ENCODE results near the gene DGKD.

Gene DGKD

DNA sequence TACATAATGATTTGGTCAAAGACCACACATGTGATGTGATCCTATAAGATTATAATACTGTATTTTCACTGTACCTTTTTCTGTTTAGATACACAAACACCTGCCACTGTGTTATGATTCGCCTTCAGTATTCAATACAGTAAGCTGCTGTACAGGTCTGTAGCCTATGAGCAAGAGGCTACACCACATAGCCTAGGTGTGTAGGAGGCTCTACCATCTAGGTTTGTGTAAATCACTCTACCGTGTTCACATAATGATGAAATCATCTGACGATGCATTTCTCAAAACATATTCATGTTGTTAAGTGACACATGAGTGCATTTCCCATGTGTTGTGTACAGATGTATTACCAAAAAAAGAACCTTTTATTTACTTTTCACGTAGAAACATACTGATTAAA, 137.8 kb downstream of the DGKD start:
- no peak for DNase-seq (ENCODE audit: low read depth in 2 of 3, low spot score in 2 of 3)

DNA sequence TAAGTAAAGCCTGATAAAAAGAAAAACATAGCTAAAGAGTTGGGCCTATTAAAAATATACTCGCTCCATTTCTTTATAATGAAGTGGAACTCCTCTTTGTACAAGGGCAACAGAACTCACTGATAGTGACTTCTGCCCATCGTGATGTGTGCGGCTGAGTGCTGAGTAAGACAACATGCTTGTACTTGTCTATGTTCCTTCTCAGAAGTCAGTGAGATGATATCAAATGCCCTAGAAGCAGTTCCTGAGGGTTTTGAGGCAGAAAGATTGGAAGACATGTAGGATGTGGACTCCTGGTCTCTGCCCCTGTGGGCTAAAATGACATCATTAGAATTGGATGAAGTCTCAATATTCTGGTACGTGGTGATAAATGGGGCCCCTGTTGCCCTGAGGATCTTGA, 138.5 kb downstream of the DGKD start:
- no peak for DNase-seq (ENCODE audit: low read depth in 2 of 3, low spot score in 2 of 3)

DNA sequence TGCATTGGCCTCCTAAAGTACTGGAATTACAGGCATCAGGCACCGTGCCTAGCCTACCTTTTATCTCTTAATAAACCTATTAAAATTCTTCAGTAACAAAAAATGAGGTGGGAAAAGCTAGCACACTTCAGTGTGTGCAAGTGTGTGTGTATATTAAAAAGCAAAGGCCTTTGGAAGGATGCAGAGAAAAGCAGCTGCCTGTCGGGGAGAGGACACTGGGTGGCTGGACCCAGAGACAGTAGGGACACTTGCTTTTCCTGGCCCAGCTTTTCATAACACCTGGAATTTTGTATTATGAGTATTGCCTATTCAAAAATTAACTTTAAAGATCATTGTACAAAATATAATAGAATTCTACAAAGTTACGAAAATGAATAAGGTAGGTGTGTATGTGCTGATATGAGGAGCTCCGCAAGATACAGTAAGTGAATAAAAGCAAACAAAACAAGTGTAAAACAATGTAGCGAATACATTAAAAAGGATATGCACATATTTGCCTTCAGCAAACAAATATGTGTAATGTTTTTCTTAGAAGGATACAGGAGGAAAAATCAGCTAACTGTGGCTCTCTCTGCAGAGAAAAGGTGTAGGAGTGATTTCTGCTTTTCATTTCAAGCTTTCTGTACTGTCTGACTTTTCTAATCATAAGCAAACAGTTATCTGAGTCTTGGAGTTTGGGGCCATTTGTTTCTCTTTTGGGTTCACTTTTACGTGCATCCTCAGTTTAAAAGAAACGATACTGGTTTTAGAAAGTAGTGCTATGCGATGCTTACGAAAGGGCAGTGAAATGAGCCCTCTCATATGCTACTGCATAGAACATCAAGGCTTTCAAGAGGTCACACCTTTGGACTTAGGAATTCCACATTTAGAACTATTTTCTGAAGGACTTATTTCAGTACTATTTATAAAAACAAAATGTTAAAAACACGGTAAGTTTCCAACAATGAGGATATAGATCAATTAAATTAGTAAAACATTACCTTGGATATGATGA, 141.5 kb downstream of the DGKD start:
- DNase-seq (ENCODE audit: low read depth in 2 of 3, low spot score in 2 of 3) = no peak

DNA sequence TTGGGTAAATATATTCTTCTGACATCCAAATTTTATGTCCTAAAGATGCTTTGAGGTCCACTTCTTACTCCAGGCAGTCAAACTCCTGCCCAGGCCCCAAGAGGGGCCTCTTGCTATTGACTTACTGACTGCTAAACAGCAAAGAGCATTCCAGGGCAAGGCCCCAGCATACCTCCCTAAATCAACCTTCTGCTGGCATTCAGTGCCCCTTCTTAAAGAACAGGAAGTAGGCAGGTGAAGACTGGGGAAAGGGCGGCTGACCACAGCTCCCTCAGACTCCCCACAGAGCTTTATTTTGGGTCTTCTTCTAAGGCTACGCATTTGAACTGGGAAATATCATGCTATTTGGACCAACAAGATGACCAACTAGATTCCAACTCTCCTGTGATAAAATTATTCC, 143.4 kb downstream of the DGKD start:
- no peak for DNase-seq (ENCODE audit: low read depth in 2 of 3, low spot score in 2 of 3)

DNA sequence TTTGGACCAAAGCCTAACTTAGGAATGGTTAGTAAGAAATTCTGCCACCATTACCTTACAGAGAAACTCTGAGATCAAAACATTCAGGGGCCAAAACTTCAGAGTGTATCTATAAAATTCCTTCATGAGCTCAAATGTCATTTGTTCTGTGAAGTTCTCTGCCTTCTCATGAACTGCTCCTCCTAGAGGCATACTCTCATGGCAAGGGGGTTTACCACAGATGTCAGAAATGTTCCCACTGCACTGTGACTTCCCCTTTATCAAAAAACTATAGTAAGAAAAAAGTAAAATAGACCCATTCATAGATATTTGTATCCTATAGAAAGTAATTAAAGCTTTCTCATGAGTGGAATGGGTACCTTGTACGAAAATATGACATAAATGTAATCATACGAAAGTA, 143.8 kb downstream of the DGKD start:
- no peak for DNase-seq (ENCODE audit: low read depth in 2 of 3, low spot score in 2 of 3)

DNA sequence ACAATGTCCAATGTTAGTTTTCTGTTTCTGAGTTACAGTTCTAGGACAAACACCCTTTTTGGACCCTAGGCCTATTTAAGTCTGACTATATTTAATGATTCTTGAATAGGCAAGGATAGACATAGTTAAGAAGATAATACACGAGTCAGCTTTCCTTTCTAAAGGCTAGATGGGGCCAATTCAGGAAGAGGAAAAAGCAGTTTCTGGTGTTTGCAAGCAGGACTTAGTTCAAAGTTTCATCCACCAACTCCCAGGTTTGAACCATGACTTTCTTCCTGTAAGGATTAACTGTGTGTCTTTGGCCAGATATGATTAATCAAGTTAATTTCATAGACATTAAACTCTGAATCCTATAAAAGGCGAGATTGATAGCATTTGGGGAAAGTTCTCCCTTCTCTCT, 145.6 kb downstream of the DGKD start:
- no peak for DNase-seq (ENCODE audit: low read depth in 2 of 3, low spot score in 2 of 3)

DNA sequence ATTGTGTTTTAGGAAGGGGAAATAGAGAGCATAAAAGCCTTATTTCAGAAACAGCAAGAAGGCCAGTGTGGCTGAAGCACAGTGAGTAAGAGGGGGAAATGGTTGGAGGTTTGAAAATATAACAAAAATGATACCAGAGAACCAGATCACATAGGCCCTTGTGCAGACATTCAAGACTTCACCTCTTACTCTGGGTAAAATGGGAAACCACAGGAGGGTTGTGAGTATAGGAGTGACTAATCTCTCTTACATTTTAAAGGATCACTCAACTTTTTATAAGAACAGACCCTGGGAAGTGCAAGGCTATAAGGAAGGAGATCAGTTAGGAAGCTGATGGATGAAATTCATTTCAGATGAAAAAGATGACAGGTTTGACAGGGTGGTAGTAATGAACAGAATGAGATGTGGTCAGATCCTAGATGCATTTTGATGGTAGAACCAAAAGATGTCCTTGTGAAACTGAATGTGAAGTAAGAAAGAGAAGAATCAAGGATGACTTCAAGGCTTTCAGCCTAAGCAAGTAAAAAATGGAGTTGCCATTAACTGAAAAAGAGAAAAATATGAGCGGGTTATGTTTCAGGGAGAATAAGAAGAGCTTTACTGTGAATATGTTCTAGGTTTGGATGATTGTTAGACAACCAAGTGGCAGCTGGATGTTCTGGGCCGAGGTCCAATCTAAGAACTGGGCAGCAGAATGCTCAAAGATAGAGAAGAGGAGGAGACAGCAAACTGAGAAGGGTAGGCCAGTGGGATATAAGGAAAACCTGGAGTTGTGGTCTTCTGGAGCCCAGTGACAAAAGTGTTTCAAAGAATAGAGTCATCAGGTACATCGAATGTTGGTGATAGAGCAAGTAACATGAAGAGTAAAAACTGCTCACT, 147.1 kb downstream of the DGKD start:
- DNase-seq (ENCODE audit: low read depth in 2 of 3, low spot score in 2 of 3) = no peak

DNA sequence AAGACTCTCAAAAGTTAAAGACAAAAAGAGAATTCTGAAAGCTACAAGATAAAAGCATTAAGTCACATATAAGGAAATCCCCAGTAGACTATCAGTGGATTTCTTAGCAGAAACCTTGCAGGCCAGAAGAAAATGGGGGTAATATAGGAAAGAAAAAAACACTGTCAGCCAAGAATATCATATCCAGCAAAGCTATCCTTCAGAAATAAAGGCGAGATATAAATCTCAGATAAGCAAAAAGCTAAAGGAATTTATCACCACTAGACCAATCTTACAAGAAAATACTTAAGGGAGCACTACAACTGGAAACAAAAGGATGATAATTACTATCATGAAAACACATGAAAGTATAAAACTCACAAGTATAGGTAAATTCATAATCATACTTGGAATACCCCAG, 149.2 kb downstream of the DGKD start:
- no peak for DNase-seq (ENCODE audit: low read depth in 2 of 3, low spot score in 2 of 3)

DNA sequence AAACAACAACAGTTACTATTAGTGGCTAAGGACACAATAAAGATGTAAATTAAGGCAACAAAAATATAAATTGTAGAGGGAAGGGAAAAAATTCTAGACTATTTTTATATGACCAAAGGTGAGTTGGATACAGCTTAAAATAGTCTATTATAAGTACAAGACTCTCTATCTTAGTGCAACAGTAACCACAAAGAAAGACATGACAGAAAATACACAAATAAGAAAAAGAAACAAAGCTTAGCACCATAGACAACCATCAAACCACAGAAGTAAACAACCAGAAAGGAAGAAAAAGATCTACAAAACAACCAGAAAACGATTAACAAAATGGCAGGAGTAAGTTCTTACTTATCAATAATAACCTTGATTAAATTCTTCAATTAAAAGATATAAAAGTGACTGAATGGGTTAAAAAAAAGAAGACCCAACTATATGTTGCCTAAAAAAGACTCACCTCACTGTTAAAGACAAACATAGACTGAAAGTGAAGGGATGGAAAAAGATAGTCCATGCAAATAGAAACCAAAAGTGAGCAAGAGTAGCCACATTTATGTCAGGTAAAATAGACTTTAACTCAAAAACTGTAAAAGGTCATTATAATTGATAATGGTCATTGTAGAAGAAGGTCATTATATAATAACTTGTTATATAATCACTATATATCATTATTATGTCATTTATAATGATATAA, 149.8 kb downstream of the DGKD start:
- no peak for DNase-seq (ENCODE audit: low read depth in 2 of 3, low spot score in 2 of 3)

DNA sequence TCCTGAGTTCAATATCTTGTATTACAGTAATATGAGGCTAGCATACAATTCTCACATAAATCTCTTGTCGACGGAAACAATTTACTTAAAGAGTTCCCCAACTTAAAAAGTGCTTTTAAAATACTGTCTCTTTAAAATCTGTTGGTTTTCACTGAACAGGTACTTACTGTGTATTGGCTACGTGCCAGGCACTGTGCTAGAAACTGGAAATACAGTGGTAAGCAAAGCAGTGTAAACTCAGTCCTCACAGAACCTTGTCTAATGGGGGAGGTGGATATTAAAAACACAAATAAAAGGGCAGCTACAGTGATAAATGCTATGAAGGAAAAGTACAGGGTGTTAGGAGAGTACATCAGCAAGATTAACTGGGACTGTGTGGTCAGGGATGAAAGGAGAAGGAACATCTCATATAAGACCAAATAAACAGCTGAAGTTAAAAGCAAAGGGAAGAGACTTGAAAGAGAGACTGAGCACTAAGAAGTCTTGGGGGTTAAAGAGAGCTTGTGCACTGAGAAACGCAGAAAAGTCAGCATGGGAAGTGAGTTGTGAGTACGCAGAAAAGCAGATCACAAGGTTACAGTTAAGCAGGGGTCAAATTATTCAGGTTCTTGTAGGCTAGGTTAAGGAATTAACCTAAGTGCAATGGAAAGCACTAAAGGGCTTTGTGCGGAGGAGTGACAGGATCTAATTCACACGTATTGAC, 159.8 kb downstream of the DGKD start:
- no peak for DNase-seq (ENCODE audit: low read depth in 2 of 3, low spot score in 2 of 3)

DNA sequence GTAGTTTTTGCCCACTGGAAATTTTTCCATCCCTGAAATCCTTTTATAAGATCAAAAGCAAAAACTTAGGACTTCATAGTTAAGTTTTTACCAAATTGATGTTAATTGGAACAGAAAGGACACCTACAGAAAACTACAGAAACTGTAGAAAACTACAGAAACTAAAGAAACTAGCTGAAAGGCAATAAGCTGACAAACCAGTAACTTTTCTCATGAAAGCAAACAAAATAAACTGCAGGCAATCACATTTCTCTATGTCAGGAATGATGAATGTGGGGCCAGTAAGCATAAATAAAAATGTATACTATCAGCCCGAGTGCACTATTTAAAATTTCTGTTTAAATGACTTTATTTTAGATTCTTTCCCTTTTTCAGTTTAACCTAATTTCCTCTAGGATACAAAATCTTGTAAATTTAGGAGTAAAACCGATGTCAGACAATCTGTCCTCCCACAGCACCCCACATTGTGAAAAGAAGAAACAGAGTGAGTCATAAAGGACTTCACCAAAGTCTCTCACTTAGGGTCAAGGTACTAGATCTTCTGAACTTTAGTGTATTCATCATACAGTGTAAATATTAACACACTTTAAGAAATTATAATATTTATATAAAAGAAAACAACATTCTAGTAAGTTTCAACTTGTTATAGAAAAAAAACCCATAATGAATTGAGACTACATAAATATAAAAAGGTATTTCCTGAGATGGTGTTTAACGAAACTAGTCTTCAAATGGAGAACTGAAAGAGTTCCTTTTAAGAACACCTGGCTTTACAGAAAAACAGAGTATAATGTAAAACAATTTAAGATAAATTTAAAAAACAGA, 165.7 kb downstream of the DGKD start:
- DNase-seq (ENCODE audit: low read depth in 2 of 3, low spot score in 2 of 3) = no peak

Measured in activated CD8-positive, alpha-beta memory T cell treated with anti-CD3 and anti-CD28 coated beads for 48 hours (primary cell).